GM10248 (cell line): Measurements from ENCODE around the gene PDRG1.
A peak's percentile ranks its signal among the peaks of the same experiment; 100 is the strongest.

Source experiments
- CTCF ChIA-PET: fragments of 300-600 bp; sonication (Branson Sonifier 250); formaldehyde crosslinking; extraction: SDS; loops from one replicate; lab custom pipeline; 2021; ENCODE audit warnings: antibody characterized with exemption; lab: Yijun Ruan, JAX
- POLR2A ChIA-PET: fragments of 350-650 bp; sonication (Branson Sonifier 250); formaldehyde crosslinking; extraction: SDS; loops from one replicate; lab custom pipeline; 2020; ENCODE audit warnings: antibody characterized with exemption; lab: Yijun Ruan, JAX
- DNase-seq: peaks from one replicate; pipeline ENCODE4 v3.0.0; 2012; ENCODE audit errors: extremely low spot score
- CTCF ChIP-seq: IDR thresholded peaks from 2 replicates; pipeline ENCODE4 v1.5.1; 2012; ENCODE audit warnings: mild to moderate bottlenecking, low read depth; ENCODE audit errors: extremely low read depth, missing control alignments, control extremely low read depth

Gene PDRG1

GRCh38 chr20:31894980-31895675 lies 56.7 kb downstream of the PDRG1 start:
- no peak for TF ChIP-seq CTCF
- DNase-seq = peak; percentile 84
- ChIA-PET CTCF (interaction anchor here (0.9 to 3.2 kb wide), 9 partner anchors 9 to 137 kb away, joined by 3 to 16 read pairs (median 5); partner anchors contain the start of gene PDRG1), POLR2A (no interaction called here)
